Neural cell (in vitro differentiated cells): ENCODE data around the gene PTPRN2.

Source experiments
- EP300 ChIP-seq: fragments of 450-650 bp; conservative IDR thresholded peaks from 2 replicates; pipeline ENCODE4 v1.6.1; 2014; ENCODE audit warnings: antibody characterized with exemption, mild to moderate bottlenecking, moderate library complexity; ENCODE audit not compliant: poor library complexity, severe bottlenecking
- EZH2 ChIP-seq: fragments of 200-600, 300-800 bp; shearing (Covaris generic), sonication (generic); IDR thresholded peaks from 2 replicates; pipeline ENCODE4 v1.6.1; 2014; ENCODE audit warnings: antibody characterized with exemption, low read length, borderline replicate concordance, mild to moderate bottlenecking; ENCODE audit not compliant: insufficient read depth, poor library complexity, severe bottlenecking
- POLR2AphosphoS5 ChIP-seq: IDR thresholded peaks from 2 replicates; pipeline ENCODE4 v1.6.1; 2012
- TF ChIP-seq, protein P1 (sequence below): IDR thresholded peaks from 2 replicates; pipeline ENCODE4 v1.6.1; 2012; ENCODE audit warnings: borderline replicate concordance
- TF ChIP-seq, protein P2 (sequence below): fragments of 450-650 bp; IDR thresholded peaks from 2 replicates; pipeline ENCODE4 v1.5.1; 2014; ENCODE audit warnings: antibody characterized with exemption, mild to moderate bottlenecking, moderate library complexity; ENCODE audit not compliant: poor library complexity, severe bottlenecking

DNA sequence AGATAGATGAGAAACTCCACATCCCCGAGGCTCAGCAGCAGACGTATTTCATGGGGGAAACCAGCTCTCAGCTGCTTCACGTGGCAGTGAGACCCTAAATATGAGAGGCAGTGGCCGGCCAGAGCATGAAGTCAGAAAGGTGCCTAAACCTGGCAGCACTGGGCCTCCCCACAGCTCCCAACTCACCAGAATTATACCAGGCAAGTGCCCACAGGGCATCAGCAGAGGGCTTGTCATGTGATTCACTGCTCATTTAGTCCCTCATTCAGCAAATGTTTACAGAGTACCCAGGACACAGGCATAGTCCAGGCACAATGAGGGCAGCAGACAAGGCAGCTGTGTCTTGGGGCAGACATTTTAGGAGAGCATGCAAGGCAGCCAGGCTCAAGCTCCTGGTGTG lies 212.6 kb downstream of the PTPRN2 start:
- no peak for TF ChIP-seq EP300
- TF ChIP-seq, protein P1, sequence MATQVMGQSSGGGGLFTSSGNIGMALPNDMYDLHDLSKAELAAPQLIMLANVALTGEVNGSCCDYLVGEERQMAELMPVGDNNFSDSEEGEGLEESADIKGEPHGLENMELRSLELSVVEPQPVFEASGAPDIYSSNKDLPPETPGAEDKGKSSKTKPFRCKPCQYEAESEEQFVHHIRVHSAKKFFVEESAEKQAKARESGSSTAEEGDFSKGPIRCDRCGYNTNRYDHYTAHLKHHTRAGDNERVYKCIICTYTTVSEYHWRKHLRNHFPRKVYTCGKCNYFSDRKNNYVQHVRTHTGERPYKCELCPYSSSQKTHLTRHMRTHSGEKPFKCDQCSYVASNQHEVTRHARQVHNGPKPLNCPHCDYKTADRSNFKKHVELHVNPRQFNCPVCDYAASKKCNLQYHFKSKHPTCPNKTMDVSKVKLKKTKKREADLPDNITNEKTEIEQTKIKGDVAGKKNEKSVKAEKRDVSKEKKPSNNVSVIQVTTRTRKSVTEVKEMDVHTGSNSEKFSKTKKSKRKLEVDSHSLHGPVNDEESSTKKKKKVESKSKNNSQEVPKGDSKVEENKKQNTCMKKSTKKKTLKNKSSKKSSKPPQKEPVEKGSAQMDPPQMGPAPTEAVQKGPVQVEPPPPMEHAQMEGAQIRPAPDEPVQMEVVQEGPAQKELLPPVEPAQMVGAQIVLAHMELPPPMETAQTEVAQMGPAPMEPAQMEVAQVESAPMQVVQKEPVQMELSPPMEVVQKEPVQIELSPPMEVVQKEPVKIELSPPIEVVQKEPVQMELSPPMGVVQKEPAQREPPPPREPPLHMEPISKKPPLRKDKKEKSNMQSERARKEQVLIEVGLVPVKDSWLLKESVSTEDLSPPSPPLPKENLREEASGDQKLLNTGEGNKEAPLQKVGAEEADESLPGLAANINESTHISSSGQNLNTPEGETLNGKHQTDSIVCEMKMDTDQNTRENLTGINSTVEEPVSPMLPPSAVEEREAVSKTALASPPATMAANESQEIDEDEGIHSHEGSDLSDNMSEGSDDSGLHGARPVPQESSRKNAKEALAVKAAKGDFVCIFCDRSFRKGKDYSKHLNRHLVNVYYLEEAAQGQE, result no peak
- TF ChIP-seq, protein P2, sequence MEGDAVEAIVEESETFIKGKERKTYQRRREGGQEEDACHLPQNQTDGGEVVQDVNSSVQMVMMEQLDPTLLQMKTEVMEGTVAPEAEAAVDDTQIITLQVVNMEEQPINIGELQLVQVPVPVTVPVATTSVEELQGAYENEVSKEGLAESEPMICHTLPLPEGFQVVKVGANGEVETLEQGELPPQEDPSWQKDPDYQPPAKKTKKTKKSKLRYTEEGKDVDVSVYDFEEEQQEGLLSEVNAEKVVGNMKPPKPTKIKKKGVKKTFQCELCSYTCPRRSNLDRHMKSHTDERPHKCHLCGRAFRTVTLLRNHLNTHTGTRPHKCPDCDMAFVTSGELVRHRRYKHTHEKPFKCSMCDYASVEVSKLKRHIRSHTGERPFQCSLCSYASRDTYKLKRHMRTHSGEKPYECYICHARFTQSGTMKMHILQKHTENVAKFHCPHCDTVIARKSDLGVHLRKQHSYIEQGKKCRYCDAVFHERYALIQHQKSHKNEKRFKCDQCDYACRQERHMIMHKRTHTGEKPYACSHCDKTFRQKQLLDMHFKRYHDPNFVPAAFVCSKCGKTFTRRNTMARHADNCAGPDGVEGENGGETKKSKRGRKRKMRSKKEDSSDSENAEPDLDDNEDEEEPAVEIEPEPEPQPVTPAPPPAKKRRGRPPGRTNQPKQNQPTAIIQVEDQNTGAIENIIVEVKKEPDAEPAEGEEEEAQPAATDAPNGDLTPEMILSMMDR, result no peak
- no peak for TF ChIP-seq EZH2
- TF ChIP-seq POLR2AphosphoS5, result no peak
